DMS79 treated with DMSO at 0.1 percent for 48 hours (cell line): ENCODE results near the gene BDKRB2.
A peak's percentile ranks its signal among the peaks of the same experiment; 100 is the strongest.

ENCODE experiments used
- DNase-seq: peaks from one replicate; lab custom pipeline; 2025; lab: John Stamatoyannopoulos, UW

Gene BDKRB2

DNA sequence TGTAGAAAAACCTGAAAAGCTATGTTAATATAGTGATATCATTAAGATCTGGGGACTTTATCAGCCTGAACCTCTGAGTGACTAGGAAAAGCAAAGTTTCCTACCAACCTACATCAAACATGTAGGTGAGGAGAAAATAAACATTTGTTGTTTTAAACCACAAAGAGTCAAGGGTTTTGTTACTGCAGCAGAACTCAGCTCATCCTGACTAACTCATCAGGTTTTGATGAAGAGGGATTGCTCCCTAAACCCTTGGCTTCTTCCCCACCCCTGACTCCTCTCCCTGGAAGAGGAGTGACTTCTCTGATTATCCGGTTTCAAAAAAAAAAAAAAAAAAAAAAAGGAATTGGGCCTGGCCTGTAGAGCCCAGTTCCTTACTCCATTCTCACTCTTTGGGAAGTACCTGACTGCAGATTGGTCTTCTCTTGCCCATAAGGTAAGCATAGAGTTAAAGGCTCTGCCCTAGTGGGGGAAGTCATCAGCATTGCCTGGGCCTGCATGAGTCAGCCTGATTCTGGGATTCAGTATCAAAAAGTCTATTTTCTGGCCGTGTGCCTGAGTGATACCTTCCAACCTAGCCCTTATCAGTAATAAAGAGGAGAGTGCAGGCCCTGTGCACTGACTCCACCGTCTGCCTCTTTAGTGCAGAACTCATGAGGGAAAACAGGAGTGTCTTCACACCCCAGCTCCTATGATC lies 68.3 kb downstream of the BDKRB2 start:
- DNase-seq, result no peak

DNA sequence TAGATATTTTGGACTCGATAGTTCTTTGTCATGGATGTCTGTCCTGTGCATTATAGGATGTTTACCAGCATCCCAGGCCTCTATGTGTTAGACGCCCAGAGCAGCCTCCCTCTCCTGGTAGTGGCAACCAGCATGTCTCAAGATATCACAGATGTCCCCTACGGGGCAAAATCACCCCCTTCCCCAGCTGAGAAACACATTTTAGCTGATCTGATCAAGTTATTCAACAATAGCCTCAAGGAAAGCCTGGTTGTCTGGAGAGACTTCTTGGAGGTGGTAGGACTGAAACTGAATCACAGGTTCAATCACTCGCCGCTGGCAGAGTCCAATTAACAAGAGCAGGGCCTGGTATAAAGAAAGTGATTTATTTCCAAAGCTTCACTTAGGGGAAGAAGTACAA lies 69.0 kb downstream of the BDKRB2 start:
- DNase-seq, result no peak

DNA sequence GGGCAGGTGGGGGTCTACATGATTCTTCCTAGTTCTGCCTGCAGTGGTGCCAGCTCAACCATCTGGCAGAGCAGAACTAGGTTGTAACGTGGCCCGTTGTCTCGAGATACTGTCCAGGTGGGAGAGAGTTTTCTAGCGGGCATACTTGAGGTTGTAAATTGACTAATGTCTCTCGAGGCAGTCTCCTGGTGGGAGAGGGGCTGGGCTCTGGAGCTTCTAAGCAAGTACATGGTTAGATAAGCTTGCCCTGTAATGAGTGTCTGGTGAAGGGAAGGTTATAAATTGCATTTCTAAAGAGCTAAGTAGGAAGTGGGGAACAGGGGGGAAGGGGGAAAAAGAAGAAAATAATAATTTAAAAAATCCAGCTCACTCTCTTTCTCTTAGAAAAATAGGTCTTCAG lies 69.5 kb downstream of the BDKRB2 start:
- no peak for DNase-seq

DNA sequence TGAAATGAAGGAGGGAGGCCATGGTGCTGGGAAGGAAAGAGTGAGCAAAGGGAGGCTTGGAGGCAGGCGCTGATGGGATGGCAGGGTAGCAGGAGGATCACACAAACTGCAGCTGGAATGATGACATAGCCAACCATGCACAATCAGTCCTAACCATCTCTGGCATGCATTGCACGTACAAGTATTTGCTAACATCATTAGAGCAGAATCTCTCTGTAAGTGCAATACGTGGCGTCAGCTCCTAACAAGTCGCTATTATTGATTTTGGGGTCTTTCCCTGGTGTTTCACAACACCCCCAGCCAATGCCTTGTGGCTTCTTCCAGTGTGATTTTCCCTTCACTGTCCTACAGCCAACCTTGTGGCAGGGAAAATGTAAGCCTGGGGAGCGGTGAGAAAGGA lies 69.9 kb downstream of the BDKRB2 start:
- peak; percentile 12 for DNase-seq

DNA sequence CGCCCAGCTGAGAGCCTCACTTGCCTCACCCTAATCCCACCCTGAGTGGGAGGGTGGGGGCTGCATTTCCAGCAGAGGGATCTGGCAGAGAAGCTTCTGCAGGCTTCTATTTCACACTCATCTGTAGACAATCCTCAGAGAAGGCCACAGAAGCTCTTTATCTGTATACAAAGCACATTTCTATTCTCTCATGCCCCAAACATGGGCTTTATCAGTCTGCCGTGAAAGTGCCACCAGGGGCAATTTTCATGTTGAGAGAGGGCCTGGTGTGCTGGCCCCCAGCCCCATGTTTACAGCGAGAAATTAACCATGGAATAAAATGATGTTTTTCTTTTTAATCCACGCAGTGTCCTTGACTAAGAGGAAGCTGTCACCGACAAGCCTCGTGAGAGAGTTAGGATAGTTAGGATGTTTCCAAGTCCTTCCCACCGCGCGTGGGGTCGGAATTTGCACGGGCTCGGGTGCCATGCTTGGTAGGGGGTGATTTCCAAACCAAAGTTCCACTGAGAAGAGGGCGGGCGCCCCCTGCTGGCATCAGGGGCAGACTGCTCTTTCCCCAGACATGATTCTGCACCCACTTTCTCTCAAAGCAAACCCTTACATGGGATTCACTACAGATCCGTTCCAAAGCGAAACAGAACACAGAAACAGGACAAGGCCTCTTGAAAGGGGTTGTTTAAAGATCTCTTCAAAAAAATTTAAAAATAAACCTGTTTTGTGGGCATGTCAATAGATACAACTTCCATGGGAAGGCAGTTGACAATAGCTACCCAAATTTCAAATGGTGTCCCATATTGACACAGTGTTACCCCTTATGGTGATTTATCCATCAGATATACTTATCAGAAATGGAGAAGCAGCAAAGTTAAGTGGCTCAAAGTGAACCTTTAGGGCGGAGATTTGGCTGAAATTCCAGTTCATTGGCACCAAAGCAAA lies 70.8 kb downstream of the BDKRB2 start:
- peak; percentile 63 for DNase-seq

DNA sequence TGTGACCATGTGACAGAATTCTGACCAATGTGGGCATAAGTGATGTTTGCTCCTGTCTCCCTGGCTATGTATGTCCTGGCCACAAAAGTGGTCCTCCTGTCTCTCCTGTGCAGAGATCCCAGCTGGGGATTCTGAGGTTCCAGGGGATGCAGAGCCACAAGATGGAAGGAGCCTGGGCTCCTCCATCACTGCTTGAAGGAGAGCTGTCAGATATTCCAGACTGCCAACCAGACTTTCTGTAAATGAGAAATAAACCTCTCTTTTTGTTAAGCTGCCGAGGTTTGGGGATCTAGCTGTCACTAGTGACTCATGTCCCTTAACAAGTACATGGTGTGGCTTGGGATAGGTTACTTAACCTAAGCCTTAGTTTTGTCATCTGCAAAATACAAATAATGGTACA lies 73.3 kb downstream of the BDKRB2 start:
- no peak for DNase-seq

DNA sequence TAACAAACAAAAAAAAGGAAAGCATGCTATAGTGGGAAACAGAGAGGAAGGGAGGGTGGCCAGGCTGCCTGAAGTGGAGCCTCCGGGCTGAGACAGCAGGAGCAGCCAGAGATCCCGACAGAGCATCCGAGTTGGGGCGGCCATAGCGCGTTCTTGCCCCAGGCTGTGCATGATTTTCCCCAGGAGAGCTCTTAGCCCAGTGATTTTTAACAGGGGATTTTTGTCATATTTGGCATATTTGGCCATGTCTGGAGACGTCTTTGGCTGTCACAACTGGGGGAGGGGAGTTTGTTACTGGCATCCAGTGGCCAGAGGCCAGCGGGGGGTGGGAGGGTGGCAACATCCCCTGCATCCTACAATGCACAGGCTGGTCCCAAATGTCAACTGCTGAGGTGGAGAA lies 74.9 kb downstream of the BDKRB2 start:
- DNase-seq, result no peak

DNA sequence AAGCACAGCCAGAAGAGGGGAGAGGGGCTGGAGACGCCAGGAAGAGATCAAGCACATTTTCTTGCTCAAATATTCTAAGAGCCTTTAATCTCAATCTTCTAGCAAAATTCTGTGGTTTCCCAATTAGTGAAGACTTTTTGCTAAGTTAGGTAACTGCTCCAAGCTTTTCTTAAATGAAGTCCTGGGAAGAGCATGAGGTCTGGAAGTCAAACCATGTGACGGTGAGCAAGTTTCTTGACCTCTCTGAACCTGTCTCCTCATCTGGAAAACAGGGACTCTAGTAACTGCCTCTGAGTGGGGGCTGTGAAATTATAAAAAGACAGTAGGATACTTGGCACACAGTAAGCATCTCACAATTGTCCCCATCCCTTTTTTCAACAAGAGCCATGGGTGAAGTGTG lies 75.5 kb downstream of the BDKRB2 start:
- no peak for DNase-seq

DNA sequence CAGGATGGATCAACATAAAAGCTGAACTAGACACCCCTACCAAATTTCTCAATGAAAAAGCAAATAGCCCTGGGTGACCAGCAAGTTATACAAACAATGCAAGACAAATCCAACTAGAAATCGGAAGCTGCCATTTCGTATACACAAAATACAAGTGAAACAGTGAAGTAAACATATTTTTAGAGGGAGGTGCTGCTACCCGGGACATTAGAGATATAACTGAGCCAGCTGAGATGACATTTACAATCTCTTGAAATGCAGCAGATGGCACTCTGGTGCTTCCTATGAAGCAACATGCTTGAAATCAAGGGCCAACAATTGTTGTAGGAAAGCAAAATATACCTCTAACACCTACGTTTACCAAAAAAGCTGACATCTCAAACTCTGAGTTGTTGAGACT lies 76.8 kb downstream of the BDKRB2 start:
- DNase-seq, result no peak

DNA sequence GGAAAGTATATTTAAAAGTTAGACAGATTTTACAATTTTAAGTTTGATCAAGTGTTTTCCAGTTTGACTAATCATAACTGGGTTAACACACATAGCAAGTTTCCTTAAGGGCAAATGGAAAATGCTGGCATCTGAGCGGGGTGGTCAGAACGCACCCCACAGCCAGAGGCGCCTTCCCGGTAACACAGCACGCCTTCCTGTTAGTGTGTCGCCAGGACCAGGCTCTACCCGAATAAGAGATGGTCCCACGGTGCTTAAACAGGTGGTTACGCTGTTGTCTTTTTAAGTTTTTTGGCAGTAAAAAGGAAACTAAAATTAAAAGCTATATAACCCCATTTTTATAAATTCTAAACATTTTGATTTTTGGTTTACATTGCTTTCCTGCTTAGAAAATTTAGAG lies 79.4 kb downstream of the BDKRB2 start:
- DNase-seq, result no peak

DNA sequence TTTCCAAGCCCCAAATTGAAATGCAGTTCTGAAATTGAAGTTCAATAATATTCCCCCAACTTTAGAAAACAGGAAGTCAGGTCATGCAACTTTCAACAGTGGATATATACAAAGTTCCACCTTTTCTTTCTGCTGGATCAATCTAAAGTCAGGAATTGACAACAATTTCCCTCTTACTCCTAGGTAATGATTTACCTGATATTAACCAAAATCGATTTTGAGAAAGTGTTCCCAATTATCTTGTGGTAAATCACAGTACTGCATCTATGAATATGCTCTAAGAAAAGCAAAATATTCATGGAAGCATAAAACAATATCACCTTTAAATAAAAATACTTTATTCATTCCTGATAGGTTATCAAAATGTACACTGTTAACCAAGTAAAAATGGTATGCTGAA lies 79.8 kb downstream of the BDKRB2 start:
- no peak for DNase-seq

DNA sequence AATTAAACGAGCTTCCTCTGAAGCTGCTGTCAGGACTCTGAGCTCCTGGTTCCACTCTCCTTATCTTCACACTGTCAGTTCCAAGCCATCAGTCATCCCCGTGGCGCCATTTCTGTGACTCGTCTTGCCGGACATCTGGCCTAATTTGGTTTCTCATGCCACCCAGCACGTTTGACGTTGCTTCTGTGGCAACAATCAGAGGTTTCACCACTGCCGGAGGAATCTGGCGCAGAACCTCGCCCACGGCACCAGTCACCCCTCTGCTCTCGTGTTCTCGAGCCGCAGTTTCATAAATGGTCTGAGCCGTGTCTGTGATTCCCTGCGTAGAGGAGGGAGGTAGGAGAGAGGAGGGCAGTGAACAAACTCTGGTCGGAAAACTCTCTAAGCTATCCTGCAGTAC lies 81.0 kb downstream of the BDKRB2 start:
- DNase-seq, result no peak

DNA sequence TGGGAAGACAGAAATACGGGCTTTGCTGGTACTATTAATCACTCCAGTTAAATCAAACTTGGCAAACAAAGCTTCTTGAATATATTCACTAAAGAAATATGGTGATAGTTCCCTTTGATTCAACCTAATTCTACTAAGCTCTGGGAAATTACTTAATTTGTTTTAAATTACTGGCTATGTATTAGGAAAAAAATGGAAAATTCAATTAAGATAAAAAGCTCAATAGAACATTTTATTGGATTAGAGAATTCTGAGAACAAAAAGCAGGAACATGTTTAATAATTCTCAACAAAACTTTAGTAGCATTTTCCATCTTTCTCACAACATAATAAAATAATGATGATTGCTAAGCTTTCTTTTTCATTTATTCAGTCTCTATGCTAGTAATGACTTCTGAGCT lies 81.6 kb downstream of the BDKRB2 start:
- DNase-seq, result no peak

DNA sequence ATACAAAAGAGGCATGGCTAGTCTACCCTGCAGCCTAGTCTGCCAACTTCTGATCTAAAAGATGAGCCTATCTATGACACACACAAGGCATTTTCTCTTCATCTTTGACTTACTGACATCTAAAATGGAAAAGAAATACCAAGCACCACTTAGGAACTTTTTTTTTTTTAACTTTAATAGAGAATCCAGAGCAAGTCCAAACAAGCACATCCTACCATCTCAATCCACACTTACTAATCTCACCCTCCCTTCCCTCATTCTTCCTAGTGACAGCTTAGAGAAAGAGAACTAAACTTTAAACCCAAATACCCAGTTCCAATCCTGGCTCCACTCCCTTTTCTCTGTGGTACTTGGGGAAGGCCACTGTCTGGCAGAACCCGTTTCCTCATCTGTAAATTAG lies 83.2 kb downstream of the BDKRB2 start:
- DNase-seq, result no peak
